HepG2 (cell line): Measurements from ENCODE around the gene PFN2. TPM values are rescaled to one million over a fixed set of nuclear protein-coding genes. Genes with fewer than 3 reads are reported as not detected.
A peak's percentile ranks its signal among the peaks of the same experiment; 100 is the strongest.

Source experiments
- ATF1 ChIP-seq: IDR thresholded peaks from 2 replicates; pipeline ENCODE4 v1.6.1; 2016; ENCODE audit warnings: mild to moderate bottlenecking, control low read depth
- ATF7 ChIP-seq, 2 experiments: fragments of 450-650 bp in 1 of 2; sonication (generic) in 1 of 2; formaldehyde crosslinking in 1 of 2; IDR thresholded peaks; 2 replicates each; pipeline versions ENCODE4 v1.4.0 to v1.6.1; 2016 to 2020; ENCODE audit warnings: antibody characterized with exemption in 1 of 2, mild to moderate bottlenecking in 1 of 2, missing genetic modification reagents in 1 of 2
- BATF2 ChIP-seq: sonication (generic); formaldehyde crosslinking; IDR thresholded peaks from 2 replicates; pipeline ENCODE4 v1.8.0; 2022; ENCODE audit warnings: mild to moderate bottlenecking, missing genetic modification reagents, moderate library complexity
- CAMTA2 ChIP-seq: sonication (generic); formaldehyde crosslinking; IDR thresholded peaks from 2 replicates; pipeline ENCODE4 v1.4.0; 2020; ENCODE audit warnings: mild to moderate bottlenecking, missing genetic modification reagents, borderline replicate concordance
- CBFB ChIP-seq: sonication (generic); formaldehyde crosslinking; IDR thresholded peaks from 2 replicates; pipeline ENCODE4 v1.4.0; 2020; ENCODE audit warnings: missing genetic modification reagents
- ELF3 ChIP-seq: IDR thresholded peaks from 2 replicates; pipeline ENCODE4 v1.6.1; 2016; ENCODE audit warnings: missing genetic modification reagents, missing compliant biosample characterization
- HIVEP1 ChIP-seq: sonication (generic); formaldehyde crosslinking; IDR thresholded peaks from 2 replicates; pipeline ENCODE4 v1.4.0; 2020; ENCODE audit warnings: mild to moderate bottlenecking, missing genetic modification reagents
- JUNB ChIP-seq: sonication (generic); formaldehyde crosslinking; IDR thresholded peaks from 2 replicates; pipeline ENCODE4 v1.8.0; 2022; ENCODE audit warnings: missing genetic modification reagents, mild to moderate bottlenecking, borderline replicate concordance
- KLF16 ChIP-seq, 2 experiments: sonication (generic) in 1 of 2; formaldehyde crosslinking in 1 of 2; IDR thresholded peaks; 2 replicates each; pipeline versions ENCODE4 v1.6.1 to v1.8.0; 2016 to 2023; ENCODE audit warnings: missing genetic modification reagents in 2 of 2, missing compliant biosample characterization in 1 of 2
- MAFG ChIP-seq: sonication (generic); formaldehyde crosslinking; IDR thresholded peaks from 2 replicates; pipeline ENCODE4 v1.5.1; 2020; ENCODE audit warnings: mild to moderate bottlenecking, missing genetic modification reagents
- NCOA5 ChIP-seq: sonication (generic); formaldehyde crosslinking; IDR thresholded peaks from 2 replicates; pipeline ENCODE4 v1.4.0; 2020; ENCODE audit warnings: missing genetic modification reagents
- POLR2A ChIP-seq, 2 experiments: IDR thresholded peaks; 2 replicates each; pipeline ENCODE4 v1.6.1; 2011; ENCODE audit warnings: low read depth in 2 of 2, low read length in 2 of 2, mild to moderate bottlenecking in 1 of 2, moderate library complexity in 1 of 2; ENCODE audit not compliant: insufficient read depth in 1 of 2
- RAD21 ChIP-seq: fragments of 450-650 bp; formaldehyde crosslinking; IDR thresholded peaks from 2 replicates; pipeline ENCODE4 v1.5.0; 2020; ENCODE audit warnings: mild to moderate bottlenecking
- RBAK ChIP-seq: sonication (generic); formaldehyde crosslinking; IDR thresholded peaks from 2 replicates; pipeline ENCODE4 v1.5.1; 2020; ENCODE audit warnings: mild to moderate bottlenecking, missing genetic modification reagents
- SCMH1 ChIP-seq: sonication (generic); formaldehyde crosslinking; IDR thresholded peaks from 2 replicates; pipeline ENCODE4 v1.9.0; 2021; ENCODE audit warnings: missing genetic modification reagents, mild to moderate bottlenecking, borderline replicate concordance
- SMAD3 ChIP-seq: sonication (generic); formaldehyde crosslinking; IDR thresholded peaks from 2 replicates; pipeline ENCODE4 v1.4.0; 2020; ENCODE audit warnings: missing genetic modification reagents
- UBTF ChIP-seq: sonication (generic); formaldehyde crosslinking; IDR thresholded peaks from 2 replicates; pipeline ENCODE4 v1.4.0; 2020; ENCODE audit warnings: mild to moderate bottlenecking, missing genetic modification reagents
- ZFP82 ChIP-seq: sonication (generic); formaldehyde crosslinking; IDR thresholded peaks from 2 replicates; pipeline ENCODE4 v1.5.1; 2020; ENCODE audit warnings: mild to moderate bottlenecking, missing genetic modification reagents, borderline replicate concordance
- ZNF550 ChIP-seq: sonication (generic); formaldehyde crosslinking; IDR thresholded peaks from 2 replicates; pipeline ENCODE4 v1.4.0; 2020; ENCODE audit warnings: mild to moderate bottlenecking, missing genetic modification reagents, borderline replicate concordance
- ZNF678 ChIP-seq: sonication (generic); formaldehyde crosslinking; IDR thresholded peaks from 2 replicates; pipeline ENCODE4 v1.4.0; 2020; ENCODE audit warnings: mild to moderate bottlenecking, missing genetic modification reagents
- polyA plus RNA-seq, 8 experiments: library from polyadenylated mRNA; depleted of rRNA in 3 of 8; stranded (reverse) in 7 of 8; unstranded in 1 of 8; fragments of >200 nt; fragmentation: Illumina TruSeq in 4 of 8; extraction: Trizol in 4 of 8; gene quantifications; 2 replicates each; pipeline versions ENCODE4 v1.2.1 to v1.2.3, GENCODE V29; 2011 to 2016; ENCODE audit warnings: low read depth in 4 of 8, missing spikeins in 1 of 8, mixed read lengths in 1 of 8; ENCODE audit not compliant: insufficient read depth in 1 of 8
- total RNA-seq, 5 experiments: library from RNA; depleted of rRNA; stranded (reverse); fragments of >200 nt; fragmentation: Illumina TruSeq; extraction: Trizol; gene quantifications; 2 replicates each; pipeline ENCODE4 v1.2.3, GENCODE V29; 2016; ENCODE audit warnings: low read depth in 1 of 5
- TF ChIP-seq, protein P1 (sequence below): sonication (generic); formaldehyde crosslinking; IDR thresholded peaks from 2 replicates; pipeline ENCODE4 v1.5.1; 2020; ENCODE audit warnings: missing genetic modification reagents, mild to moderate bottlenecking, borderline replicate concordance
- TF ChIP-seq, protein P2 (sequence below): sonication (generic); formaldehyde crosslinking; IDR thresholded peaks from 2 replicates; pipeline ENCODE4 v1.4.0; 2020; ENCODE audit warnings: missing genetic modification reagents

The PFN2 gene
- total and polyA plus RNA-seq, 2 of the 13 experiments (the other 11 are each of a cell fraction or from before 2014, with no cell fraction given) = 57.3 to 150 TPM

DNA sequence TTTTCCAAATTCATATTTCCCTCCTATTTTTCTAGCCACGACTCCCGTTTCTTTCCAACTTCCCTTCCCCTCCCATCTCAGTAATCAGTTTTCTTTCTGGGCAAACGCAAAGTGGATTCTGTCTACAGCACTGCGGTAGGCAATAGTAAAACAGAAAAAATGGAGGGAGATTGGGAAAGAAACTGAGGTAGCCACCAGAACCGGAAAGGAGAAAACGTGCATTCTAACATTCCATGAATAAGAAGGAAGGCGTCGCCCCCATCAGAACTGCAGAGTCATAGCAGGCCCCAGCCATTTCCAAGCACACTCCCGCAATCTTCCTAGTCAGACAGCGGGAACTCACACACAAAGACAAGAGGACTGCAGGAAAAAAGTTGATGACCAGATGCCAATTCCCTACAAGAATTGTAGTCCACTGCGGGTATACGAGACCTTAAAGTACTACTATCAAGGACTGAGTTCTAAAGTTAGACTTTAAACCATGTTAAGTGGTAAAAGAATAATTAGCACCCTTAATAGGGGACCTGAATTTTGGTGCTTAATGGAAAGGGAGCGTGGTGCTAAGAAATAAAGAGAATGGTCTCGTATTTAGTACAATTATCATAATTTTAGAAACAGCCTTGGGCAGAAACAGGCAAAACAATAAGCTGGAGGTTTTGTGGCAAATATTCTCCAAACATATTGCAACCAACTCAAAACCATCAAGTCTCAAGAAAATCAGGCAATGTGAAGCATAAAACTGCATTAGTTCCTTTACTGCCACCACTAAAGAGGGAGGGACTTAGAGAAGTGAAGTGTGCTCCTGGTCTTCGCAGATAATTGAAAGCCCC, 1.4 kb downstream of the PFN2 start (continued):
- TF ChIP-seq BATF2 (CRISPR knock-in tag) (no peak), SCMH1 (no peak), NCOA5 (CRISPR knock-in tag) (no peak), ZNF678 (CRISPR knock-in tag) (no peak), SMAD3 (no peak), ELF3 (CRISPR knock-in tag) (peak; percentile 13; the same call in 1 of the 2 replicates), ATF1 (CRISPR knock-in tag) (no peak), ATF7 (IDR thresholded peaks at IDR 0.05) (no peak), ATF7 (CRISPR knock-in tag; IDR thresholded peaks at IDR 0.05) (no peak), UBTF (CRISPR knock-in tag) (no peak), MAFG (CRISPR knock-in tag) (0 out of 2 replicates have a peak, but pooled peaks have one; percentile 42), KLF16 (CRISPR knock-in tag; IDR thresholded peaks at IDR 0.05) (0 out of 4 replicates have a peak, but pooled peaks of 1 of the 2 experiments have one; percentile 42), JUNB (CRISPR knock-in tag) (no peak), ZNF550 (CRISPR knock-in tag) (no peak), RBAK (CRISPR knock-in tag) (no peak), POLR2A (IDR thresholded peaks at IDR 0.05; ENCODE audit: insufficient read depth in 1 of 2, low read depth in 2 of 2, low read length in 2 of 2) (peak in 1 of 2 experiments; percentile 77; a peak in 3 of 4 replicates), ZFP82 (CRISPR knock-in tag) (no peak), RAD21 (CRISPR knock-in tag) (no peak), CBFB (no peak), HIVEP1 (CRISPR knock-in tag) (no peak), CAMTA2 (CRISPR knock-in tag) (no peak)
- TF ChIP-seq, protein P1, sequence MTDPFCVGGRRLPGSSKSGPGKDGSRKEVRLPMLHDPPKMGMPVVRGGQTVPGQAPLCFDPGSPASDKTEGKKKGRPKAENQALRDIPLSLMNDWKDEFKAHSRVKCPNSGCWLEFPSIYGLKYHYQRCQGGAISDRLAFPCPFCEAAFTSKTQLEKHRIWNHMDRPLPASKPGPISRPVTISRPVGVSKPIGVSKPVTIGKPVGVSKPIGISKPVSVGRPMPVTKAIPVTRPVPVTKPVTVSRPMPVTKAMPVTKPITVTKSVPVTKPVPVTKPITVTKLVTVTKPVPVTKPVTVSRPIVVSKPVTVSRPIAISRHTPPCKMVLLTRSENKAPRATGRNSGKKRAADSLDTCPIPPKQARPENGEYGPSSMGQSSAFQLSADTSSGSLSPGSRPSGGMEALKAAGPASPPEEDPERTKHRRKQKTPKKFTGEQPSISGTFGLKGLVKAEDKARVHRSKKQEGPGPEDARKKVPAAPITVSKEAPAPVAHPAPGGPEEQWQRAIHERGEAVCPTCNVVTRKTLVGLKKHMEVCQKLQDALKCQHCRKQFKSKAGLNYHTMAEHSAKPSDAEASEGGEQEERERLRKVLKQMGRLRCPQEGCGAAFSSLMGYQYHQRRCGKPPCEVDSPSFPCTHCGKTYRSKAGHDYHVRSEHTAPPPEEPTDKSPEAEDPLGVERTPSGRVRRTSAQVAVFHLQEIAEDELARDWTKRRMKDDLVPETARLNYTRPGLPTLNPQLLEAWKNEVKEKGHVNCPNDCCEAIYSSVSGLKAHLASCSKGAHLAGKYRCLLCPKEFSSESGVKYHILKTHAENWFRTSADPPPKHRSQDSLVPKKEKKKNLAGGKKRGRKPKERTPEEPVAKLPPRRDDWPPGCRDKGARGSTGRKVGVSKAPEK (CRISPR knock-in tag) = peak; percentile 60; the same call in 1 of the 2 replicates
- TF ChIP-seq, protein P2, sequence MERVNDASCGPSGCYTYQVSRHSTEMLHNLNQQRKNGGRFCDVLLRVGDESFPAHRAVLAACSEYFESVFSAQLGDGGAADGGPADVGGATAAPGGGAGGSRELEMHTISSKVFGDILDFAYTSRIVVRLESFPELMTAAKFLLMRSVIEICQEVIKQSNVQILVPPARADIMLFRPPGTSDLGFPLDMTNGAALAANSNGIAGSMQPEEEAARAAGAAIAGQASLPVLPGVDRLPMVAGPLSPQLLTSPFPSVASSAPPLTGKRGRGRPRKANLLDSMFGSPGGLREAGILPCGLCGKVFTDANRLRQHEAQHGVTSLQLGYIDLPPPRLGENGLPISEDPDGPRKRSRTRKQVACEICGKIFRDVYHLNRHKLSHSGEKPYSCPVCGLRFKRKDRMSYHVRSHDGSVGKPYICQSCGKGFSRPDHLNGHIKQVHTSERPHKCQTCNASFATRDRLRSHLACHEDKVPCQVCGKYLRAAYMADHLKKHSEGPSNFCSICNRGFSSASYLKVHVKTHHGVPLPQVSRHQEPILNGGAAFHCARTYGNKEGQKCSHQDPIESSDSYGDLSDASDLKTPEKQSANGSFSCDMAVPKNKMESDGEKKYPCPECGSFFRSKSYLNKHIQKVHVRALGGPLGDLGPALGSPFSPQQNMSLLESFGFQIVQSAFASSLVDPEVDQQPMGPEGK = peak; percentile 61
